Right renal pelvis (tissue), 4 donors: ENCODE measurements around the gene KRTAP5-2. TPM values are rescaled to one million over a fixed set of nuclear protein-coding genes. Genes with fewer than 3 reads are reported as not detected.
"Not testable (repeated sequence)": the region's sequence is repeated elsewhere in the genome, so short reads cannot be mapped to it uniquely, and the experiment has no call there.

Experiments used
- DNase-seq, 4 donors: peaks; one replicate each; pipeline ENCODE4 v3.0.0-alpha.2; 2013; ENCODE audit warnings: low read depth in 4 of 4, low spot score in 3 of 4, missing footprints in 1 of 4
- polyA plus RNA-seq, 4 donors: library from polyadenylated mRNA; unstranded; fragments of 120-200 nt; gene quantifications; one replicate each; pipeline ENCODE4 v1.2.1, GENCODE V29; 2013; ENCODE audit not compliant: insufficient read length in 4 of 4

The KRTAP5-2 gene, protein sequence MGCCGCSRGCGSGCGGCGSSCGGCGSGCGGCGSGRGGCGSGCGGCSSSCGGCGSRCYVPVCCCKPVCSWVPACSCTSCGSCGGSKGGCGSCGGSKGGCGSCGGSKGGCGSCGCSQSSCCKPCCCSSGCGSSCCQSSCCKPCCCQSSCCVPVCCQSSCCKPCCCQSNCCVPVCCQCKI
- polyA plus RNA-seq = under 1 TPM in 2 of 4 donors, not detected in 2; 0.19 to 0.27 TPM

DNA sequence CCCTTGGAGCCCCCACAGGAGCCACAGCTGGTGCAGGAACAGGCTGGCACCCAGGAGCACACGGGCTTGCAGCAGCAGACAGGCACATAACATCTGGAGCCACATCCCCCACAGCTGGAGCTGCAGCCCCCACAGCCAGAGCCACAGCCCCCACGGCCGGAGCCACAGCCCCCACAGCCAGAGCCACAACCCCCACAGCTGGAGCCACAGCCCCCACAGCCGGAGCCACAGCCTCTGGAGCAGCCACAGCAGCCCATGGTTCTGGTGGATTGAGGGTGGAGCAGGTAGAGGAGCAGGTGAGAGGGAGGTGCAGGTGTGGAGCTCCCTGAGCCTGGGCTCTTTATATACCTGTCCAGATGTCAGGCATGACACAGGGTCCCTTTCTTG, at the start of gene KRTAP5-2:
TSS of gene KRTAP5-2 (minus strand) at position 301 of the 387 bp plus-strand sequence. CDS start at position 257, 44 bp downstream.
- DNase-seq = no peak

DNA sequence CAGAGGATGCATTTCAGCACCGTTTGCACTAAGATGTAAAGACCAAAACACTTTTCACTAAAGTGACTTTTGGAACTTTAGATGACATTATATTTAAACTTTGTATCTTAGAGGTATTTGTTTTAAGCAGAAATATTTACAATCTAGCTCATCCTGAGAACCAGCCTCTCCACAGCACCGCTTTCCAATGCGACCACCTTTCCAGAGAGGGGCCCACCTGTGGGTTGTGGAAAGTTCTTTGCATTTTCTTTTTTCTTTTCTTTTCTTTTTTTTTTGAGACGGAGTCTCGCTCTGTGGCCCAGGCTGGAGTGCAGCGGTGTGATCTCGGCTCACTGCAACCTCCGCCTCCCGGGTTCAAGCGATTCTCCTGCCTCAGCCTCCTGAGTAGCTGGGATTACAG, 48.4 kb upstream of the KRTAP5-2 start:
- DNase-seq = not testable (repeated sequence)

DNA sequence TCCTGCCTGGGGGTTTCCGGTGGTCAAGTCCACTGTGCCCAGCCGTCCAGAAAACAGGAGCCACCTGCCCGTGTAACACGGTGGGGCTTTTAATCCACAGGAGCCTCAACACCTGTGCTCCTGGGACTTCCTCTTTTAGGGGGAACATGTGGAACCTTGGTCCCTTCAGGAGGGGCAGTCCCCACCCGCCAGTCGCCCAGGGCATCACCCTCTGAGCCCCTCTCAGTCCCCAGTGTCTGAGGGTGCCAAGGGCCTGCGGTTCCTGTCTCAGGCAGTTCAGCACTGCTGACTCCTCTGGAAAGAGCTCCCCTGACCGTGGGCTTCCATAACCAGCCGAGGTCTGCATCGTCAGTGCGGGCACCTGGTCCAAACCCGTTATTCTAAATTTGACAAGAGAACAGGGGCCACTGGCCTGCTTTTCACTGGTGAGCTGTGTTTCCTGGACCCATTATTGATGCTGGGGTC, 47.3 kb upstream of the KRTAP5-2 start:
- DNase-seq = no peak

DNA sequence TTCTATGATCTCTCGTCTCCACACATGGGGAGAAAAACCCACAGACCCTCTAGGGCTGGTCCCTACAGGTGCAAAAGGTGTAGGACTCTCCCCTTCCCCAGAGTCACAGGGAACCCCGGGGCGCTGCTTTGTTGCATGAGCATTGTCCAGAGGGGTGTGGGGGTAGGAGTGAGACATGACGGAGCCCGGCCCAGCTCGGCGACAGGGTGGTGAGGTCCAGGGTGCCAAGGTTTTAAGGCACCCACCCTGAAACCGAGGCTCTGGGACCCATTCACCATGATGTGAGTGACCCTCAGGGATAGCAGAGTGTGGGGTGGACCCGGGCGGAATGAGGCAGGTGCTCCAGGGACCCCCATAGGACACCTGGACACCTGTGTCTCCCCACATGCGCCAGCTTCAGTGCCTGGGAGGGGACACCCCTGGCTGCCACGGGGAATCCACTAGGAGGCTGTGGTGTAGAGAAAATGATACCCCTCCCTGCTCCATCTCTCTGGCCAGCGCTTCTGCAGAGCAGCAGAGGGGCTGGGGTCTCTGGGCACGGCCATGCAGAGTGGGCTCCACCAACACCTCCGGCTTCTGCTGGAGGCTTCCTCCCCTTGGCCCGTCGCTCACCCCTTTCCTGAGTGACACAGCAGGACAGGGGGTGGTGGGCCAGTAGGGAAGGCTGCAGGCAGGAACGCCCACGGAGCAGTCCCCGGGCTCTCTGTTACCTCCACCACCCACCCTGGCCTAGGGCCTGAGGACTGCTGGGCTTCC, 46.7 kb upstream of the KRTAP5-2 start:
- DNase-seq = no peak

DNA sequence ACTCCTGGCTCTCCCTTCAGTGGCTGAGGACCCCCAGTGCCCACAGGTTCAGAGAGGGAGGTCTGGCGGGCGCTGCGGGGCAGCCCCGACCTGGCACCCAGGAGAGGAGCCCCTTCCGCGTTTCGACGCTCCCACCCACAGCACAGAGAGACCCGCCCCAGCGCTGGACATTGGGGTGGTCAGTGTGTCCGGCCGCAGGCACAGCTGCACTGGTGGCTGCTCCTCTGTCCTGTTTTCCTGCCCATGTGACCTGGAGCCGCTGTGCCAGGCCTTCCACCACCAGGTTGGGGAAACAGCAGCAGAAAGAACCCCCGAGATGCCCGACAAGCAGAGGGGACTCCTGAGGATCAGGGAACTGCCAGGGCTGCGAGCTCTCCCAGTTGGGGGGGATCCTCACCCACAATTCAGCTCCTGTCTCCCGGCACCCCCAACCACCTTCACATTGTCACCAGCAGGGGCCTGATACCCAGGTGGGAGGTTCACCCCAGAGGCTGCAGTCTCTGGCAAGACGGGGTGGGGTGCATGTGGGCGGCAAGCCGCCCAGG, 45.1 kb upstream of the KRTAP5-2 start:
- no peak for DNase-seq

DNA sequence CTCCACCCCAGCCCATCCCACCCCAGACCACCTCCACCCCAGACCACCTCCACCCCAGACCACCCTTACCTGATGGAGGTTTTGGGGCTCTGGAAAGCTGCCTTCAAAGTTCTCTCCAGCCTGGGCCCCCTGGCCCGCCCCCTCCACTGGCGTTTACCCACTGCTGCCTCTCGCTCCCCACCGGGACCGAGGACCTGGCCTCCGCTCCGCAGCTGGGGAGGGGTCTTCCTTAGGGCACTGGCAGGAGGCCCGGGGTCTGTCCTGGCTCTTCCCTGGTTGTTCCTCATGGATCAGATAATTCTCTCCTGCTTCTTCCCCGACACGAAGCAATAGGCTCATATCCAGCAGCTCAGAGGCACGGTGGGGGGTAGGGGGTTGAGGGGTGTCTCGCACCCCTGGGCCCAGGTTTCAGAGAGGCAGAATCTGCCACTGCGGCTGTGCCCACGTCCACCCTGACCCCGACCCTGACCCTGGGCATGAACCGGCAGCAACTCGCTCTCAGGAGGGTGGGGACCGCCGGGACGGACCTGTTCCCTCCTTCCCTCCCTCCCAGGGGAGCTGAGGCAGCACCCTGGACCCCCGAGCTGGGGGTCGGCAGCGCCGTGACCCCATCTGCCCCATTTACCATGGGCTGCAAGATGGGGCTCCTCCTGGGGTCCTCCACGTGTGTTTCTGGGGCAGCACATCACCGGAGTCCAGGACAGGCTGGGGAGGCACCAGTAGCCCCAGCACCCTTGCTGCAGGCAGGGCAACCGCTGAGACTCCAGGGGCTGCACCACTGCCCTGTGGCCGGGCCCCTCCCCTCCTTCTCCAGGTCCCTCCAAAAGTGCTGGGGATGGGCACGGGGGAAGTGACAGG, 44.4 kb upstream of the KRTAP5-2 start:
- no peak for DNase-seq

DNA sequence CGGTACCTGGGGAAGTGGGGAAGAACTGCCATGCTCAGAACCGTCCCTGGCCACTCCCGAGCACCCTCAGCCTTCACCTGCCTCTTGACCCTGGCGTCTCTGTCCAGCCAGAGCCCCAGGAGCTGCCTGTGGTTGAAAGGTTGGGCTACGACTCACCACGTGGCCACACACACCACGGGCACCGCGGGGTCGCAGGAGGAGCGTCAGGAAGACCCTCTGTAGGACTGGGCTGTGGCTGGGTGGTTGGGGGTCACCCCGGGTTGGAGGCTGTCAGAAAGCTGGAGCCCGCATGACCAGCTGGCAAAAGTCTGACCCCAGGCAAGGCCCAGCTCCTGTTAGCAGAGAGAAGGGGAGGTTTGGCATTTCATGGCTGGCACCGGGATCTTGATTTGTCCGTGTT, 43.0 kb upstream of the KRTAP5-2 start:
- DNase-seq = no peak

DNA sequence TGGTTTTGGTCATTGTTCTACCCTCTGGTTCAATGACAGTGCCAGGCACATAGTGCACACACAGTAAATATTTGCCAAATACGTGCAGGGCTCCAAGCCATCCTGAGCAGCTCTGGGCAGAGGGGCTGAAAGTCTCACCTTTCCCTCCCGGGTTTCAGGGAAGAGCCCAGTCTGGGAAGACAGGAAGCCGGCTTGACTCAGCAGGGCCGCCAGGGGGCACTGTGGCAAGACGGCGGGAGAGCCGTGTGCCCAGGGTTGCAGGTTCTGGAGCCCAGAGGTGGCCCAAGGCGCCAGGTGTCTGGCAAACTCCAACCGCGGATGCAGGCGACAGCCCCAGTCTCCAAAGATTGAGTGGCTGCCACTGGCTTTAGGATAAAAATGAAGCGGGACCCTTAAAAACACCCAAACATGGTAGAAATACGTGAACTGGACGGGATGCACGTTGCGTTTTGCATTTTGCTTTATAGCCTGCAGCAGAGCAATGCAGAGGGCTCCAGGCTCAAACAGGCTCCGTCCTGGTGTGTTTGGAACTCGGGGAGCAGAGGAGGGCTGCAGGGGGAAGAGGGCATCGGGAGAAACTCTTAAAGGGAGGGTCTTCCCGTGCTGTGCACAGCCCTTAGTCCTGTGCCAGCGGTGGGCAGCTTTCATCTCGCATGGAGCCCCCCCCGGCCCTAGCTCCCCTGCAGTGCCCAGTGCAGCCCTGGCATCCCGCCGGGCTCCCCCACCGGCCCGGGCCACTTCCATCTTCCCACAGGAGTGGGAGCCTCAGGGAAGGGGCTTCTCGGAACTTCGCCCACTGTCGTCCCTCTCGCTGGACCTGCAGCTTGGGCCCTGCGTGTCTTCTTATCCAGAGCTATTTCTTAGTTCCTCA, 42.2 kb upstream of the KRTAP5-2 start:
- no peak for DNase-seq

DNA sequence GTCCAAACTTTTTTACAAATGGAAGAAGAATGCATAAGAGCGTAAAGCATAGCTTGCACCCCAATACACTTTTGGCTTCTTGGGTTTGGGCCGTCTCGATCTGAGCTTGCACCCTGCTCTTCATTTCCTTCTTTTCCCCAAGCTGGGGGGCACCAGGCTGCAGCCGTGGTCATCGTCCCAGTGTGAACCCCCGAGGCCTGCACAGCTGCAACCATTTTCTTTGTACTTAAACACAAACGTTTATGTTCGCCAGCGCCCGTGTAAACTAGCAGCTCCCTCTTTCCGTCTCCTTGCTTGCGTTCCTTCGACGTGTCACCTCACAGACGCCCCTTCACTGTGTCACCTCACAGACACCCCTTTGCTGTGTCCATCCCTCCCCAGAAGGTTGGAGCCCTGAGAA, 41.6 kb upstream of the KRTAP5-2 start:
- DNase-seq = no peak

DNA sequence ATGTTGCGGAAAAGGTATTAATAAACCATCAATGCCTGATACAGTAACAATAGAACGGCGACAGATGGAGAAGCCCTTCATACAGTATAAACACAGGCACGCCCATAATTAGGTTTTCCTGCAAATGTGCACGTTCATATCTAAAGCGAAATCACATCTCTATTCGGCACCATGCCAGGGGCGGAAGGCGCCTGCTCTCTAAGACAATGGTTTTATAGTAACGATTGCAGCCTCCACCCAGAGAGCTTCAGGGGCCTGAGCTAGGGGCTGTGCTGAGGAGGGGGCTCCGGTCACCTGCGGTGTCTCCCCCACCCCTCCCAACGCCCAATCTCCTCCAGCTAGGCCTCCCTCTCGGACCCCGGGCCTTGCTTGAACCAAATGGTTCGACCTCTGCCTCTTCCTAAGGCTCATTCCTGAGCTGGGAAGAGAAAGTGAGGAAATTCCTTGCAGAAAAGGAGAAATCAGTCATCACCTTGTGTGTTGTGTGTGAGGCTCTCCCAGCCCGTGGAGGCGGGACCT, 41.1 kb upstream of the KRTAP5-2 start:
- DNase-seq = no peak

DNA sequence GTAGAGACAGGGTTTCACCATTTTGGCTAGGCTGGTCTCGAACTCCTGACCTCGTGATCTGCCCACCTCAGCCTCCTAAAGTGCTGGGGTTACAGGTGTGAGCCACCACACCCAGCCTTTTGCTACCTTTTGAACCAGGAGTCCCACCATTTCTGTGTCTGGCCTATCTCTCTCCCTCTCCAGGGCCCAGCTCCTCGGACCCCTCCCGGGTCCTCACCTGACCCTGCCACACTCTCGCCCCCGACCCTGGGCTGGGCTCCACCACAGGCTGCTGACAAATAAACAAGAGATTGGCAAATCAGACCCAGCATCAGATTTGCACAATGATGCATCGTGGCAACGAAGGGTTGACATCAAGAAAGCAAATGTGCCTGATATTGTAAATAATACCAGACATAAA, 40.2 kb upstream of the KRTAP5-2 start:
- DNase-seq = no peak

DNA sequence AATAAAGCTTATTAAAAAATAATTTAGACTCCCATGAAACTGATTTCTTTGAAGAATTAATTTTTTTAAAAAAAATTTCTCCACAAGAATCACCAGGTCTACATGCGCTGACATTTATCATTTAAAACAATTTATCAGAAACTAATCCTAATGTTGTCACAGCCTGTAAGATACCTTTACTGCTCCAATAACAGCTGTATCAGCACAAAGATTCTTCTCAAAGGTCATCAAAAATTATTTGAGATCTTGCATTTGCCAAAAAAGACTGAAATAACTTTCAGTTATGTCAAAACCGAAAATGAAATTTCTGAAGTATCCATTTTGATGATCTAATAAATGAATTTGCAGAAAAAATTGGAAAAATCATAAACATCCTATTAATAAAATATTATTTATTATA, 39.5 kb upstream of the KRTAP5-2 start:
- no peak for DNase-seq

DNA sequence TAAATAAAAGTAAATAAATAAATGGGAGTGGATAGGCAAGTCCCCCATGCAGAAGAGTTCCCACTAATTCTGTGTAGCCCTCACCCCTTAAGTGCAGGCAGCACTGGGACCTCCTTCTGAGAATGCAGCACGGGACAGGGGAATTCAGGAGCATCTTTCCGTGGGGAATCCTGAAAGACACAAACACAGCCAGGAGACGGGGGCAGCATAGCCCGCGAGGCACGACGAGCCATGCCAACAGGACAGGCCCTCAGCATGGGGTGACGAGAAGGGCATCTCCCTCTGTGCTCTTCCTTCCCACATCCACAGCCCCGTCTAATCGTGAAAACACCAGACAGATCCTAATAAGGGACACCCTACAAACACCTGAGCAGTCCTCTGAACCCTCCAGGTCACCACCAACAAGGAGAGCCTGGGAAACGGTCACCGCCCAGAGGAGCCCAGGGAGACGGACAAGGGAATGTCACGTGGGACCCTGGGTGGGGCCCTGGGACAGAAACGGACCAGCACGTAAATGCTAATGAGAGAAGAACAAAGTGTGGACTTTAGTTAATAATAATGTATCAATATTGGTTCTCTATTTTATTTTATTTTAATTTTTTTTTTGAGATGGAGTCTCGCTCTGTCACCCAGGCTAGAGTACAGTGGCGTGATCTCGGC, 38.3 kb upstream of the KRTAP5-2 start:
- DNase-seq = no peak

DNA sequence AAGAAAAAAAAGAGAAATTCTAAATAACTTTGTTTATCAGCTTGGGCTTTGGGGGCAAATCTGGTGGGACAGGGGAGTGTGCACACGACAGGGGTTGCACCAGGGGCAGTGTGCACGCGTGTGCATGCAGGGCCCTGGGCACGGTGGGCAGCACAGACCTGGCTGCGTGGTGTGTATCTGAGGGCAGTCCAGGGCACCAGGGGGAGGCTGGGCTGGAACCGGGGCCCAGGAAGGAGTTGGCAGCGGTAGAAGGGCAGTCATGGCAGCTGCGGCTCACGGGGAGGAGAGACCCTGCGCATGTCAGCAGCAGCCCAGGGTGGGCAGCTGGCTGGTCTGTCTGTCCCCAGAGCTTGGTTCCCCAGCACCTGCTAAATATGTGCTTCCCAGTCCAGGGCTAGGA, 35.8 kb upstream of the KRTAP5-2 start:
- no peak for DNase-seq

DNA sequence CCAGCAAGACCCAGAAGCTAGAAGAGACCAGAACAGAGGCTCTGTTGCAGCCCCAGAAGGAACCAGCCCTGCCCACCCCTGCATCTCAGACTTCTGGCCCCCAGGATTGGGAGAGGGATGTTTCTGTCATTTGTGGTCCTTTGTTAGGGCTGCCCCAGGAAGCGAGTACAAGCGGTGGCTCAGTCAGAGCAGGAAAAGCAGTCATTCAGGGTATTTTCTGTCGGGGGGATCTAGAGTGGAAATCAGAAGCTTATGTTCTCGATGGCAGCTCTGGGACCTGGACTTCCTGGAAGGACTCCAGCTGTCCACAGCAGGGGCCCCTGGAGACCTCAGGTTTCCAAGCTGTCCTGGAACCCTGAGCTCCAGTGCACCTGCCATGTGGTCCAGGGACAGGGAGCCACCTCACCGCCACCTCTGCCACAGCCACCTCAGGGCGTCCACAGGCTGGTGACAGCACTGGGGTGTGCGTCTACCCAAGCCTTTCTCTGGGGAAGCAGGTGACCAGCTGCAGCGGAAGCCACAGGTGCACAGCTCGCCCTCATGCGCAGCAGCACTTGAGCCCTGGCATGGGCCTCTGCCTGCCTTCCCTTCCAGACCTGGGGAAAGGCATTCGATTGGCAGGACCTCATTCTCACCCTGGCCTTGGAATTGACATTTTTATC, 34.1 kb upstream of the KRTAP5-2 start:
- no peak for DNase-seq

DNA sequence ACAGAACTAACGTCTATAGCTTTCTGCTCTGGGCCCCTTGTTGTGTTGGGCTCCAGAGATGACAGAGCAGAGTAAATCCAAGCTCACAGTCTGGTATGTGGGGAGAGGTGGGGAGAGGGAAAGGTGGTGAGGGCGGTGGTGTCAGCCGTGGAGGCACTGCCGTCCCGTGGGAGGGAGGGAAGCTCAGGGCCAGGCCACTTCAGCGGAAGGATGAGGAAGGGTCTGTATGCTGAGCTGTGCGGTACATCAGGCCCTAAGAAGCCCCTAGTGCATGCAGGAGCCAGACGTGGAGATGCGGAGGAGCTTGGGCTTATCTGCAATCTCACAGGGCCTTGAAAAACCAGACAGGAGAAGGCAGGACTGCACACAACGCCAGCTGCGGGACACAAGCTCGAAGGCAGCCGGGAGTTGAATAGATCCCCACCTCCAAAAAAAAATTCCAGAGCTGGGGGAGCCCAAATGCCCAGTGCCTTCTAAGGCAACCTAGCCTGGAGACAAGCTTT, 33.0 kb upstream of the KRTAP5-2 start:
- DNase-seq = no peak

DNA sequence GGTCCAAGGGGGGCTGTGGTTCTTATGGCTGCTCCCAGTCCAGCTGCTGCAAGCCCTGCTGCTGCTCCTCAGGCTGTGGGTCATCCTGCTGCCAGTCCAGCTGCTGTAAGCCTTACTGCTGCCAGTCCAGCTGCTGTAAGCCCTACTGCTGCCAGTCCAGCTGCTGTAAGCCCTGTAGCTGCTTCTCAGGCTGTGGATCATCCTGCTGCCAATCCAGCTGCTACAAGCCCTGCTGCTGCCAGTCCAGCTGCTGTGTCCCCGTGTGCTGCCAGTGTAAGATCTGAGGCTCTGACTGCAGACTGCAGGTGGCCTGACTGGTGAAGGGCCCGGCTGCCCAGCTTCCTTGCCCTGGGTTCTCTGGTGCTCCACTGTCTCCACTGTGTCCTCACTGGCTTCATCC, 32.2 kb upstream of the KRTAP5-2 start:
- DNase-seq = no peak

DNA sequence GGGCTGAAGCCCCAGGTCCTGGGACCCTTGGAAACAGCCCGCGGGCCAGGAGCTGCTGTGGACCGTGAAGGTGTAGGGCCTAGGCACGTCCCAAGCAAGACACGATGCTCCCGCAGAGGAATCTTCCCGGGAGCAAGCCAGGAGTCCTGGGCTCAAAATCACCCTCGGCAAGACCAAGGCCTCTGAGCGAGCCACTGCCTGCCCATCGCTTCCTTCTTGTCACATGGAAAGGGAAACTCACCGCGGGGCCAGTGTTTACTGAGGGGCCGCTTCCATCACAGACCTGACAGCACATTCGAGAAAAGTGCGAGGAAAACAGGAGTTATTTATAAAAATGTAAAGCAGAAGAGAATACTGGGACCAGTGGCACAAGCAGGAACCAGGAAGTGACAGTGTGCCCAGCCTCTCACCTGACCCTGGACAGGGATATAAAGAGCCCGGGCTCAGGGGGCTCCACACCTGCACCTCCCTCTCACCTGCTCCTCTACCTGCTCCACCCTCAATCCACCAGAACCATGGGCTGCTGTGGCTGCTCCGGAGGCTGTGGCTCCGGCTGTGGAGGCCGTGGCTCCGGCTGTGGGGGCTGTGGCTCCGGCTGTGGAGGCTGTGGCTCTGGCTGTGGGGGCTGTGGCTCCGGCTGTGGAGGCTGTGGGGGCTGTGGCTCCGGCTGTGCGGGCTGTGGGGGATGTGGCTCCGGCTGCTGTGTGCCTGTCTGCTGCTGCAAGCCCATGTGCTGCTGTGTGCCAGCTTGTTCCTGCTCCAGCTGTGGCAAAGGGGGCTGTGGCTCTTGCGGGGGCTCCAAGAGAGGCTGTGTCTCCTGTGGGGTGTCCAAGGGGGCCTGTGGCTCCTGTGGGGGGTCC, 31.5 kb upstream of the KRTAP5-2 start, which contains the start of gene KRTAP5-5:
TSS of gene KRTAP5-5 (plus strand) at position 450 of the 860 bp plus-strand sequence. CDS start at position 516, 66 bp downstream.
- no peak for DNase-seq
